DMS79 (cell line): Measurements from ENCODE around the gene CELF4.

Experiments
- DNase-seq: peaks from one replicate; lab custom pipeline; 2025; lab: John Stamatoyannopoulos, UW

The CELF4 gene

GRCh38 chr18:37412333-37412732 is 153.3 kb downstream of the CELF4 start:
- DNase-seq = no peak

- no peak for DNase-seq
Measured at GRCh38 chr18:37409878-37410277, 155.7 kb downstream of the CELF4 start.

- no peak for DNase-seq
Measured at GRCh38 chr18:37408676-37409265, 156.8 kb downstream of the CELF4 start.

GRCh38 chr18:37407571-37407970 is 158.0 kb downstream of the CELF4 start:
- no peak for DNase-seq

GRCh38 chr18:37405772-37406171 is 159.8 kb downstream of the CELF4 start:
- no peak for DNase-seq

- DNase-seq = no peak
Measured at GRCh38 chr18:37405229-37405628, 160.4 kb downstream of the CELF4 start.

- DNase-seq = no peak
Measured at GRCh38 chr18:37403788-37404187, 161.8 kb downstream of the CELF4 start.

- peak; percentile 58 for DNase-seq
Measured at GRCh38 chr18:37403100-37403781, 162.4 kb downstream of the CELF4 start.

GRCh38 chr18:37402735-37403099 is 162.9 kb downstream of the CELF4 start:
- no peak for DNase-seq

GRCh38 chr18:37400802-37401201 is 164.8 kb downstream of the CELF4 start:
- DNase-seq = no peak

- DNase-seq = no peak
Measured at GRCh38 chr18:37398248-37398920, 167.2 kb downstream of the CELF4 start.

GRCh38 chr18:37397814-37398213 is 167.8 kb downstream of the CELF4 start:
- no peak for DNase-seq

GRCh38 chr18:37396971-37397720 is 168.5 kb downstream of the CELF4 start:
- DNase-seq = no peak

GRCh38 chr18:37395631-37396030 is 170.0 kb downstream of the CELF4 start:
- DNase-seq = no peak

GRCh38 chr18:37395138-37395537 is 170.5 kb downstream of the CELF4 start:
- no peak for DNase-seq

- DNase-seq = no peak
Measured at GRCh38 chr18:37394610-37394965, 171.0 kb downstream of the CELF4 start.

GRCh38 chr18:37393945-37394609 is 171.5 kb downstream of the CELF4 start:
- peak; percentile 55 for DNase-seq

- no peak for DNase-seq
Measured at GRCh38 chr18:37393221-37393827, 172.3 kb downstream of the CELF4 start.

- no peak for DNase-seq
Measured at GRCh38 chr18:37392648-37393047, 172.9 kb downstream of the CELF4 start.

- no peak for DNase-seq
Measured at GRCh38 chr18:37391698-37392548, 173.7 kb downstream of the CELF4 start.

GRCh38 chr18:37391156-37391555 is 174.4 kb downstream of the CELF4 start:
- no peak for DNase-seq
